Left ventricle myocardium inferior (tissue), 1 donor: ENCODE results near the gene TRIM66. TPM values are rescaled to one million over a fixed set of nuclear protein-coding genes. Genes with fewer than 3 reads are reported as not detected.

Source experiments
- DNase-seq: peaks from one replicate; pipeline ENCODE4 v3.0.0-alpha.2; 2020
- H3K27ac ChIP-seq: fragments of 200-600 bp; replicated peaks from 2 replicates; pipeline ENCODE4 v1.8.0; 2021
- H3K27me3 ChIP-seq: fragments of 200-600 bp; 2 replicates; pipeline ENCODE4 v1.8.0; 2021; ENCODE audit warnings: low read depth
- H3K36me3 ChIP-seq: fragments of 200-600 bp; 2 replicates; pipeline ENCODE4 v1.8.0; 2021
- H3K4me1 ChIP-seq: fragments of 200-600 bp; 2 replicates; pipeline ENCODE4 v1.8.0; 2021
- H3K4me3 ChIP-seq: fragments of 200-600 bp; 2 replicates; pipeline ENCODE4 v1.8.0; 2021; ENCODE audit warnings: mild to moderate bottlenecking, moderate library complexity
- H3K9me3 ChIP-seq: fragments of 200-600 bp; replicated peaks from 2 replicates; pipeline ENCODE4 v1.8.0; 2021
- intact Hi-C: fragments of 100-400 bp; cut with micrococcal nuclease; formaldehyde crosslinking; loops from one replicate; pipeline ENCODE4 v1.11.0; 2022
- long read RNA-seq: library from polyadenylated mRNA; unstranded; transcript quantifications from one replicate; pipeline ENCODE4 v2.0.0, GENCODE V29; 2021
- total RNA-seq: library from RNA; stranded (reverse); fragmentation: NEBNext Ultra II Directional; extraction: Animal tissue kit (Norgen Biotek cat#: 25700); gene quantifications from one replicate; pipeline ENCODE4 v1.2.1, GENCODE V29; 2021
- TF ChIP-seq, protein P1 (sequence below): fragments of 200-600 bp; IDR thresholded peaks from 2 replicates; pipeline ENCODE4 v1.8.0; 2021; ENCODE audit warnings: antibody characterized with exemption, mild to moderate bottlenecking, borderline replicate concordance
- donor health status: DM: no; HTN: yes; CAD: no; lungs with severe emphysema.

Gene TRIM66, protein sequence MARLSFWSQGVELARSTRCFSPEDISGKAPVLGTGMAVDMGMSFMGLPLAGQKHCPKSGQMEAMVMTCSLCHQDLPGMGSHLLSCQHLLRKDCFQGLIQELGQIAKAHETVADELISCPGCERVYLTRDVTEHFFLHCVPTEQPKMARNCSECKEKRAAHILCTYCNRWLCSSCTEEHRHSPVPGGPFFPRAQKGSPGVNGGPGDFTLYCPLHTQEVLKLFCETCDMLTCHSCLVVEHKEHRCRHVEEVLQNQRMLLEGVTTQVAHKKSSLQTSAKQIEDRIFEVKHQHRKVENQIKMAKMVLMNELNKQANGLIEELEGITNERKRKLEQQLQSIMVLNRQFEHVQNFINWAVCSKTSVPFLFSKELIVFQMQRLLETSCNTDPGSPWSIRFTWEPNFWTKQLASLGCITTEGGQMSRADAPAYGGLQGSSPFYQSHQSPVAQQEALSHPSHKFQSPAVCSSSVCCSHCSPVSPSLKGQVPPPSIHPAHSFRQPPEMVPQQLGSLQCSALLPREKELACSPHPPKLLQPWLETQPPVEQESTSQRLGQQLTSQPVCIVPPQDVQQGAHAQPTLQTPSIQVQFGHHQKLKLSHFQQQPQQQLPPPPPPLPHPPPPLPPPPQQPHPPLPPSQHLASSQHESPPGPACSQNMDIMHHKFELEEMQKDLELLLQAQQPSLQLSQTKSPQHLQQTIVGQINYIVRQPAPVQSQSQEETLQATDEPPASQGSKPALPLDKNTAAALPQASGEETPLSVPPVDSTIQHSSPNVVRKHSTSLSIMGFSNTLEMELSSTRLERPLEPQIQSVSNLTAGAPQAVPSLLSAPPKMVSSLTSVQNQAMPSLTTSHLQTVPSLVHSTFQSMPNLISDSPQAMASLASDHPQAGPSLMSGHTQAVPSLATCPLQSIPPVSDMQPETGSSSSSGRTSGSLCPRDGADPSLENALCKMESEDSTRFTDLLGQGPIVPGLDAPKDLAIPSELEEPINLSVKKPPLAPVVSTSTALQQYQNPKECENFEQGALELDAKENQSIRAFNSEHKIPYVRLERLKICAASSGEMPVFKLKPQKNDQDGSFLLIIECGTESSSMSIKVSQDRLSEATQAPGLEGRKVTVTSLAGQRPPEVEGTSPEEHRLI (N-terminal part only)
- total RNA-seq = 4.1 TPM
- long read RNA-seq, partial matches to known transcripts = 1 of 1 reads
- long read RNA-seq, other reads (novel, unspliced or antisense) = 0 of 1 reads

DNA sequence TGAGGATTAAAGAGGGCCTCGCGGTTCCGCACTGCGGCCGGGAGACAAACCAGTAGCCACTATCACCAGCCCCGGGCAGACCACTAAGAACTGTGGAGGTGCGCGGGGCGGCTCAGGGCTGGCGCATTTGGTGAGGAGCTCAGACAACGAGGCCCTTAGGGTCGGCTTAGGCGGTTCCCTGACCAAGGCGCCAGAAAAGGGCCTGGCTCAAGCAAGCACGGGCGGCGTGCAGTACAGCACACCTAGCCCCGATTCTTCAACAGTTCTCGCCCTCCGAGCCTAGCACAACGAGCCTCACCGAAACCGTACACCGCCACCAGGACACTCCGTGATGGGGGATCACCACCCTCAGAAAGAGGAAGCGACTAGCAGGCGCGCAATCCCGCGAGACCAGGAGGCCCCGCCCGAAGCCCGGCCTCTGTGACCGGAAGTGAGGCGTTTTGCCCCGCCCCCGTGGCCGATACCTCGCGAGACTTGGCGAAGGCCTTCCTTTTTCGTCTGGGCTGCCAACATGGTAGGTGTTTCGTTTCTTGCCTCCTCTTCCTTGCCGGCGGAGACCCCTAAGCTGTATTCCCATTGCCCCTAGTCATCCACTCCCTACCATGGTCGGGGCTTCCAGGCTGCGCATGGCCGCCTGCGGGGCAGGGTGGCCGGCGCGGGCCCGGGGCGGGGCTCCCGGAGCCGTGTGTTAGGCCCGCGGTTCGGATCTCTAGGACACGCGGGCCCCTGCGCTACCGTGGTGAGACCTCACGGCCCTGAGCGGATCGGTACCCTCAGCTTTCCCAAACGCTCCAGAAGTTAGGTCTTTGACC lies at the start of gene TRIM66, which contains the start of gene RPL27A:
Gene TRIM66, minus strand, starts transcription at position 363 of the 812 bp plus-strand sequence. CDS start 10,391 bp downstream, outside the sequence.
Gene RPL27A, plus strand, starts transcription at position 490 of the 812 bp plus-strand sequence. Its CDS starts 22 bp downstream, at position 512.
- peak within 1 kb of the TSS; percentile 95 for H3K4me3 ChIP-seq
- H3K27ac ChIP-seq = peak within 1 kb of the TSS; percentile 98
- TF ChIP-seq, protein P1, sequence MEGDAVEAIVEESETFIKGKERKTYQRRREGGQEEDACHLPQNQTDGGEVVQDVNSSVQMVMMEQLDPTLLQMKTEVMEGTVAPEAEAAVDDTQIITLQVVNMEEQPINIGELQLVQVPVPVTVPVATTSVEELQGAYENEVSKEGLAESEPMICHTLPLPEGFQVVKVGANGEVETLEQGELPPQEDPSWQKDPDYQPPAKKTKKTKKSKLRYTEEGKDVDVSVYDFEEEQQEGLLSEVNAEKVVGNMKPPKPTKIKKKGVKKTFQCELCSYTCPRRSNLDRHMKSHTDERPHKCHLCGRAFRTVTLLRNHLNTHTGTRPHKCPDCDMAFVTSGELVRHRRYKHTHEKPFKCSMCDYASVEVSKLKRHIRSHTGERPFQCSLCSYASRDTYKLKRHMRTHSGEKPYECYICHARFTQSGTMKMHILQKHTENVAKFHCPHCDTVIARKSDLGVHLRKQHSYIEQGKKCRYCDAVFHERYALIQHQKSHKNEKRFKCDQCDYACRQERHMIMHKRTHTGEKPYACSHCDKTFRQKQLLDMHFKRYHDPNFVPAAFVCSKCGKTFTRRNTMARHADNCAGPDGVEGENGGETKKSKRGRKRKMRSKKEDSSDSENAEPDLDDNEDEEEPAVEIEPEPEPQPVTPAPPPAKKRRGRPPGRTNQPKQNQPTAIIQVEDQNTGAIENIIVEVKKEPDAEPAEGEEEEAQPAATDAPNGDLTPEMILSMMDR = peak; percentile 38
- H3K4me1 ChIP-seq = peaks cover 43% of the 10 kb centered on the region
- peak; percentile 99 for DNase-seq
- H3K27me3 ChIP-seq = no peaks in the 10 kb centered on the region
- intact Hi-C loops = no loop called here
- H3K9me3 ChIP-seq = no peaks in the 10 kb centered on the region
- peaks cover 36% of the 10 kb centered on the region for H3K36me3 ChIP-seq

DNA sequence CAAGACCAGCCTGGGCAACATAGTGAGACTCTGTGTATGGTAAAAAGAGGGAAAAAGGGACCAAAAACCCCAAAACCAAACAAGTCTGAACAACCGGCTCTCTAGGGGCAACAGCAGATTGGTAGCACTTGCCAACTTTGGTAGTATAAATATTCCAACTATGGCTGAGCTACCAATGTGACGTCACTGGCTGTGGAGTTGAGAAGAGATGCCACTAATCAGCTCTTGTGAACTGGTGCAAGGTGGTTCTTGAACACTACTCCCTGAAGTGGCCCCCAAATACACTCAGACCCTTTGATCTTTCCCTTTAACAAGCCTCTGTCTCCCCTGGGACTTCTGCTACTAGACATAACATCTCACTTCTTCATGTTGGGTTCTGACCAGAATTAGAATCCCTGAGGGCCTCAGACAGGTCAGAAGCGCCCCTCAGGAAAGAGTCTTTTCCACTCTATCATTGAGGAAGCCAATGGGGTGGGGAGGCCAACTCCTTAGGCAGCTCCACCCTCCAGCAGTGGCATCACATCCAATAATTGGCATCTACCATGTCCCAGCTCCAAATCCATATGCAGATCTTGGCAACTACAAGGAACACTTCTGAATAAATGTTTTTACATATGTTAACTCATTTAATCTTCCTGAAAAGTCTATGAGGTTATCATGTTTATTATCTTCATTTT lies 49.3 kb upstream of the TRIM66 start:
- no peak overlapping the region for H3K4me3 ChIP-seq
- intact Hi-C loops = no loop called here
- H3K9me3 ChIP-seq = no peaks in the 10 kb centered on the region
- no peak for DNase-seq
- peaks cover 15% of the 10 kb centered on the region for H3K36me3 ChIP-seq
- TF ChIP-seq, protein P1 = no peak
- H3K27ac ChIP-seq = peak overlapping the region; percentile 84
- H3K4me1 ChIP-seq = peaks cover 93% of the 10 kb centered on the region
- no peaks in the 10 kb centered on the region for H3K27me3 ChIP-seq

DNA sequence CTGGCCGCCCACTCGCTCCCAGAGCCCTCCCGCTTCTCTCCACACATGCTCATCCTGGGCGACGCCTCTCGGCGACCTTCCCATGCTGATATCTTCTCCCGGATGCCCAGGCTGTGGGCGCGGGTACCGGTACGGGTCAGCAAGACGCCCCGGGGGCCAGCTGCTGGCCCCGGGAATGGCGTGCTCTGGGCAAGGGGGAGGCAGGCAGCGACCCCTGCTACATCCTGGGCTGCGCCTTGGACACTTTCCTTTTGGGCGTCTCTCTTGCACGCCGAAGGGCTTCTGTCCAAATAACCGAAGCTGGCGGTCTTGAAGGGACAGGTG lies 48.2 kb upstream of the TRIM66 start:
- intact Hi-C loops = no loop called here
- no peaks in the 10 kb centered on the region for H3K27me3 ChIP-seq
- no peaks in the 10 kb centered on the region for H3K9me3 ChIP-seq
- peak overlapping the region; percentile 28 for H3K27ac ChIP-seq
- DNase-seq = no peak
- TF ChIP-seq, protein P1 = no peak
- peaks cover 19% of the 10 kb centered on the region for H3K36me3 ChIP-seq
- H3K4me1 ChIP-seq = peaks cover 88% of the 10 kb centered on the region
- H3K4me3 ChIP-seq = no peak overlapping the region

DNA sequence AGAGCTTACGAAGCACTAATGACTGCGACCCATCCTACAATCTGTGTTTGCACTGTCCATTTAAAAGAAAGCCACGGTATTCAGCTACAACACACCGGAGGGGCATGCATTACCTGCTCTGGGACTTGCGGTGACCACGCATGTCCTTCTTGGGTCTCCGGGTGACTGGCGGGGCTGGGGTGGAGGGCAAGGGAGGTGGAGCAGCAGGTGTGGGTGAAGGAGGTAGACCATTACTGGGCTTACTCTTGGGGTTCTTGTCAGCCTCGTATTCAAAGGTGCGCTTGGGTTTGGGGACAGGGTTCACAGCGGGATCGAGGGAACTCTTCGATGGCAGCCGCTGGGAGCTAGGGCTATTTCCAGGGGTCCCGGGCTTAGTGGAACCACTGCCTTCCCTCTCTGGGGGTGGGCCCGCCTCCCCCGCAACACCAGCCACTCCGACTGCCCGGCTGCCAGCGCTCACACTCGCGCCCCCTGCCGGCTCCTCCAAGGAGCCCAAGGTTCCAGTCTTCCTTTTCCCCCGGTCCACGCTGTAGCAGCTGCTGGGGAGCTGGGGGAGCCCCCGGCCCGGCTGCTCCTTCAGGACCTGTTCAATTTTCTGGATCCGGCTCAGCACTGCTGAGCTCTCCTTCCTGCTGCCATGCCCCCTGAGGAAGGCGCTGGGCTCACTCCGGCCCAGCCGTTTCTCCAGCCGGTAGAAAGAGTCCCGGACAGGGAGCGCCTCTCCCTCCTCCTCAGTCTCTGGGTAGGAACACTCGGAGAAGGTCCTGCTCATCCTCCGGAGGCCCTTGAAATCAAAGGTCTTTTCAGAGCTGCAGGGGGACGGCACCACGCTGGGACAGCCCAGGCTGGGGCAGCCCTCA lies 47.6 kb upstream of the TRIM66 start:
- peak overlapping the region; percentile 28 for H3K27ac ChIP-seq
- H3K9me3 ChIP-seq = no peaks in the 10 kb centered on the region
- peaks cover 82% of the 10 kb centered on the region for H3K4me1 ChIP-seq
- H3K27me3 ChIP-seq = no peaks in the 10 kb centered on the region
- DNase-seq = no peak
- H3K4me3 ChIP-seq = no peak overlapping the region
- peaks cover 25% of the 10 kb centered on the region for H3K36me3 ChIP-seq
- TF ChIP-seq, protein P1 = no peak
- intact Hi-C loops = no loop called here
